HUES48 (cell line): ENCODE results near the gene ELOVL5.
"Not testable (repeated sequence)": the region's sequence is repeated elsewhere in the genome, so short reads cannot be mapped to it uniquely, and the experiment has no call there.

Source experiments
- H3K27ac ChIP-seq: one replicate; pipeline ENCODE4 v1.7.0; 2013; ENCODE audit warnings: low read depth, low read length, inconsistent platforms
- H3K27me3 ChIP-seq: 2 replicates; pipeline ENCODE4 v1.6.1; 2013; ENCODE audit warnings: mild to moderate bottlenecking, low read length; ENCODE audit not compliant: control insufficient read depth, insufficient read depth
- H3K36me3 ChIP-seq: 2 replicates; pipeline ENCODE4 v1.6.1; 2013; ENCODE audit warnings: low read length; ENCODE audit not compliant: control insufficient read depth, insufficient read depth
- H3K4me1 ChIP-seq: 2 replicates; pipeline ENCODE4 v1.6.1; 2013; ENCODE audit warnings: mild to moderate bottlenecking, low read length; ENCODE audit not compliant: control insufficient read depth, insufficient read depth
- H3K4me3 ChIP-seq: 2 replicates; pipeline ENCODE4 v1.5.1; 2013; ENCODE audit warnings: mild to moderate bottlenecking, low read depth, low read length
- H3K9ac ChIP-seq: 2 replicates; pipeline ENCODE4 v1.6.1; 2013; ENCODE audit warnings: mild to moderate bottlenecking, low read depth, low read length, moderate library complexity
- H3K9me3 ChIP-seq: 2 replicates; pipeline ENCODE4 v1.6.1; 2013; ENCODE audit warnings: low read length; ENCODE audit not compliant: control insufficient read depth, insufficient read depth

ELOVL5 gene

GRCh38 chr6:53313784-53314400 is 34.9 kb downstream of the ELOVL5 start:
- no peak overlapping the region for H3K27ac ChIP-seq
- H3K36me3 ChIP-seq, result no peaks in the 10 kb centered on the region
- H3K4me3 ChIP-seq, result no peak overlapping the region
- H3K27me3 ChIP-seq, result no peaks in the 10 kb centered on the region
- peaks cover 11% of the 10 kb centered on the region for H3K4me1 ChIP-seq
- no peaks in the 10 kb centered on the region for H3K9me3 ChIP-seq
- no peak overlapping the region for H3K9ac ChIP-seq

- Histone ChIP-seq H3K4me1 (peaks cover 11% of the 10 kb centered on the region), H3K4me3 (no peak overlapping the region), H3K36me3 (no peaks in the 10 kb centered on the region), H3K27ac (no peak overlapping the region), H3K9me3 (no peaks in the 10 kb centered on the region), H3K9ac (no peak overlapping the region), H3K27me3 (no peaks in the 10 kb centered on the region)
Observed at GRCh38 chr6:53312355-53312754, 36.4 kb downstream of the ELOVL5 start.

GRCh38 chr6:53311586-53311935 is 37.2 kb downstream of the ELOVL5 start:
- Histone ChIP-seq H3K27me3 (no peaks in the 10 kb centered on the region), H3K36me3 (no peaks in the 10 kb centered on the region), H3K9ac (no peak overlapping the region), H3K4me1 (peaks cover 11% of the 10 kb centered on the region), H3K4me3 (no peak overlapping the region), H3K27ac (no peak overlapping the region), H3K9me3 (peaks cover 5% of the 10 kb centered on the region; the same call in 1 of the 2 replicates)

GRCh38 chr6:53310771-53311585 is 37.8 kb downstream of the ELOVL5 start:
- H3K4me3 ChIP-seq, result no peak overlapping the region
- no peaks in the 10 kb centered on the region for H3K36me3 ChIP-seq
- no peak overlapping the region for H3K27ac ChIP-seq
- H3K27me3 ChIP-seq, result no peaks in the 10 kb centered on the region
- no peak overlapping the region for H3K9ac ChIP-seq
- peaks cover 11% of the 10 kb centered on the region for H3K4me1 ChIP-seq
- peaks cover 8% of the 10 kb centered on the region; the same call in 1 of the 2 replicates for H3K9me3 ChIP-seq

GRCh38 chr6:53309901-53310300 is 38.8 kb downstream of the ELOVL5 start:
- H3K9me3 ChIP-seq, result peaks cover 8% of the 10 kb centered on the region; the same call in 1 of the 2 replicates
- H3K4me1 ChIP-seq, result peaks cover 11% of the 10 kb centered on the region
- H3K36me3 ChIP-seq, result no peaks in the 10 kb centered on the region
- H3K4me3 ChIP-seq, result no peak overlapping the region
- H3K9ac ChIP-seq, result no peak overlapping the region
- H3K27ac ChIP-seq, result no peak overlapping the region
- H3K27me3 ChIP-seq, result no peaks in the 10 kb centered on the region

- Histone ChIP-seq H3K4me3 (no peak overlapping the region), H3K27ac (no peak overlapping the region), H3K9me3 (peaks cover 8% of the 10 kb centered on the region; the same call in 1 of the 2 replicates), H3K27me3 (no peaks in the 10 kb centered on the region), H3K9ac (no peak overlapping the region), H3K4me1 (peaks cover 11% of the 10 kb centered on the region), H3K36me3 (no peaks in the 10 kb centered on the region)
Observed at GRCh38 chr6:53309059-53309900, 39.5 kb downstream of the ELOVL5 start.

- peaks cover 8% of the 10 kb centered on the region; the same call in 1 of the 2 replicates for H3K9me3 ChIP-seq
- H3K36me3 ChIP-seq, result no peaks in the 10 kb centered on the region
- H3K4me1 ChIP-seq, result peaks cover 26% of the 10 kb centered on the region
- no peak overlapping the region for H3K4me3 ChIP-seq
- no peak overlapping the region for H3K9ac ChIP-seq
- no peak overlapping the region for H3K27ac ChIP-seq
- H3K27me3 ChIP-seq, result no peaks in the 10 kb centered on the region
Observed at GRCh38 chr6:53306819-53307347, 41.9 kb downstream of the ELOVL5 start.

GRCh38 chr6:53306217-53306616 is 42.5 kb downstream of the ELOVL5 start:
- not testable (repeated sequence) for H3K27me3 ChIP-seq, H3K9me3 ChIP-seq, H3K27ac ChIP-seq, H3K9ac ChIP-seq, H3K36me3 ChIP-seq, H3K4me3 ChIP-seq
- H3K4me1 ChIP-seq, result peaks cover 27% of the 10 kb centered on the region

GRCh38 chr6:53305506-53306005 is 43.2 kb downstream of the ELOVL5 start:
- H3K9me3 ChIP-seq, H3K36me3 ChIP-seq, H3K27me3 ChIP-seq, H3K4me3 ChIP-seq, H3K27ac ChIP-seq, H3K9ac ChIP-seq: not testable (repeated sequence)
- H3K4me1 ChIP-seq, result peaks cover 27% of the 10 kb centered on the region

- not testable (repeated sequence) for H3K9ac ChIP-seq, H3K27ac ChIP-seq, H3K9me3 ChIP-seq, H3K36me3 ChIP-seq, H3K4me3 ChIP-seq, H3K27me3 ChIP-seq
- H3K4me1 ChIP-seq, result peaks cover 22% of the 10 kb centered on the region
Observed at GRCh38 chr6:53304953-53305352, 43.8 kb downstream of the ELOVL5 start.
